ENCODE data around the gene KPNA2. TPM values are rescaled to one million over a fixed set of nuclear protein-coding genes. Genes with fewer than 3 reads are reported as not detected.
"Not testable (repeated sequence)": the region's sequence is repeated elsewhere in the genome, so short reads cannot be mapped to it uniquely, and the experiment has no call there.

Gene KPNA2
- polyA plus RNA-seq, 3 donors from 2014 or later: 26.3 to 42.4 (median 39.4) TPM

GRCh38 chr17:68054296-68054900 is 18.9 kb downstream of the KPNA2 start:
- no peak overlapping the region for H3K27ac Mint-ChIP-seq
- H3K9me3 Mint-ChIP-seq: no peaks in the 10 kb centered on the region
- no peak overlapping the region for H3K4me3 Mint-ChIP-seq
- no peak for DNase-seq
- no peaks in the 10 kb centered on the region for H3K36me3 Mint-ChIP-seq
- H3K27me3 Mint-ChIP-seq (ENCODE audit: low read depth in 3 of 3): peaks cover 0 to 1% (median 0%) of the 10 kb centered on the region in 3 donors
- H3K4me1 Mint-ChIP-seq: no peaks in the 10 kb centered on the region

- Mint-ChIP-seq H3K4me3 (no peak overlapping the region), H3K4me1 (no peaks in the 10 kb centered on the region), H3K27me3 (ENCODE audit: low read depth in 3 of 3) (peaks cover 0 to 1% (median 0%) of the 10 kb centered on the region in 3 donors), H3K27ac (no peak overlapping the region), H3K9me3 (no peaks in the 10 kb centered on the region), H3K36me3 (no peaks in the 10 kb centered on the region)
- peak; percentile 35 to 46 (median 39) for DNase-seq
These were observed 22.0 kb downstream of the KPNA2 start for GRCh38 chr17:68057531-68057952.

GRCh38 chr17:68060336-68060735 is 24.8 kb downstream of the KPNA2 start:
- H3K4me3 Mint-ChIP-seq: no peak overlapping the region
- DNase-seq: no peak
- no peaks in the 10 kb centered on the region for H3K9me3 Mint-ChIP-seq
- H3K36me3 Mint-ChIP-seq: no peaks in the 10 kb centered on the region
- peaks cover 0 to 3% (median 1%) of the 10 kb centered on the region in 3 donors for H3K27me3 Mint-ChIP-seq (ENCODE audit: low read depth in 3 of 3)
- no peak overlapping the region for H3K27ac Mint-ChIP-seq
- no peaks in the 10 kb centered on the region for H3K4me1 Mint-ChIP-seq

GRCh38 chr17:68061512-68062313 is 26.2 kb downstream of the KPNA2 start:
- no peak for DNase-seq
- peaks cover 0 to 3% (median 0%) of the 10 kb centered on the region in 3 donors for H3K27me3 Mint-ChIP-seq (ENCODE audit: low read depth in 3 of 3)
- no peaks in the 10 kb centered on the region for H3K4me1 Mint-ChIP-seq
- H3K9me3 Mint-ChIP-seq: no peaks in the 10 kb centered on the region
- H3K27ac Mint-ChIP-seq: no peak overlapping the region
- no peaks in the 10 kb centered on the region for H3K36me3 Mint-ChIP-seq
- no peak overlapping the region for H3K4me3 Mint-ChIP-seq

- not testable (repeated sequence) for DNase-seq; H3K9me3 Mint-ChIP-seq; H3K27ac Mint-ChIP-seq; H3K4me1 Mint-ChIP-seq; H3K4me3 Mint-ChIP-seq; H3K27me3 Mint-ChIP-seq (ENCODE audit: low read depth in 3 of 3); H3K36me3 Mint-ChIP-seq
These were observed 29.8 kb downstream of the KPNA2 start for GRCh38 chr17:68065366-68065765.

GRCh38 chr17:68068512-68068911 is 33.0 kb downstream of the KPNA2 start:
- not testable (repeated sequence) for H3K27me3 Mint-ChIP-seq (ENCODE audit: low read depth in 3 of 3); H3K36me3 Mint-ChIP-seq; H3K27ac Mint-ChIP-seq; DNase-seq; H3K9me3 Mint-ChIP-seq; H3K4me3 Mint-ChIP-seq; H3K4me1 Mint-ChIP-seq

- not testable (repeated sequence) for H3K4me3 Mint-ChIP-seq; H3K27me3 Mint-ChIP-seq (ENCODE audit: low read depth in 3 of 3); H3K36me3 Mint-ChIP-seq; H3K4me1 Mint-ChIP-seq; DNase-seq; H3K9me3 Mint-ChIP-seq
- peak overlapping the region in 1 of 6 donors; percentile 53 for H3K27ac Mint-ChIP-seq
These were observed 35.3 kb downstream of the KPNA2 start for GRCh38 chr17:68070582-68071444.

GRCh38 chr17:68074279-68074678 is 38.7 kb downstream of the KPNA2 start:
- H3K36me3 Mint-ChIP-seq: no peaks in the 10 kb centered on the region
- DNase-seq: no peak
- H3K4me1 Mint-ChIP-seq: no peaks in the 10 kb centered on the region
- H3K27ac Mint-ChIP-seq: no peak overlapping the region
- no peaks in the 10 kb centered on the region for H3K9me3 Mint-ChIP-seq
- H3K4me3 Mint-ChIP-seq: no peak overlapping the region
- H3K27me3 Mint-ChIP-seq (ENCODE audit: low read depth in 3 of 3): peaks cover 0 to 4% (median 2%) of the 10 kb centered on the region in 3 donors

GRCh38 chr17:68075953-68076607 is 40.5 kb downstream of the KPNA2 start:
- H3K4me1 Mint-ChIP-seq; DNase-seq; H3K27ac Mint-ChIP-seq; H3K9me3 Mint-ChIP-seq; H3K36me3 Mint-ChIP-seq; H3K27me3 Mint-ChIP-seq (ENCODE audit: low read depth in 3 of 3); H3K4me3 Mint-ChIP-seq: not testable (repeated sequence)

- DNase-seq; H3K27me3 Mint-ChIP-seq (ENCODE audit: low read depth in 3 of 3); H3K27ac Mint-ChIP-seq; H3K9me3 Mint-ChIP-seq; H3K4me3 Mint-ChIP-seq; H3K36me3 Mint-ChIP-seq: not testable (repeated sequence)
- peaks cover 10 to 12% of the 10 kb centered on the region in 2 donors for H3K4me1 Mint-ChIP-seq
These were observed 42.0 kb downstream of the KPNA2 start for GRCh38 chr17:68077498-68077897.

- Mint-ChIP-seq H3K9me3 (no peaks in the 10 kb centered on the region), H3K36me3 (no peaks in the 10 kb centered on the region), H3K4me1 (peaks cover 21 to 25% of the 10 kb centered on the region in 2 donors), H3K4me3 (no peak overlapping the region), H3K27me3 (ENCODE audit: low read depth in 3 of 3) (no peaks in the 10 kb centered on the region), H3K27ac (no peak overlapping the region)
- DNase-seq: no peak
These were observed 45.0 kb downstream of the KPNA2 start for GRCh38 chr17:68080411-68081150.

GRCh38 chr17:68081305-68082265 is 46.0 kb downstream of the KPNA2 start:
- peak overlapping the region; percentile 61 to 77 (median 67) for H3K4me3 Mint-ChIP-seq
- not testable (repeated sequence) for H3K9me3 Mint-ChIP-seq; H3K36me3 Mint-ChIP-seq; H3K27me3 Mint-ChIP-seq (ENCODE audit: low read depth in 3 of 3)
- peak in 1 of 3 donors; percentile 22 for DNase-seq
- peak overlapping the region; percentile 15 to 81 (median 64) for H3K27ac Mint-ChIP-seq
- peaks cover 31 to 35% of the 10 kb centered on the region in 2 donors for H3K4me1 Mint-ChIP-seq

Measured in immature natural killer cell (primary cell).